HG02943 (cell line): ENCODE data around the gene THTPA.
"Not testable (repeated sequence)": the region's sequence is repeated elsewhere in the genome, so short reads cannot be mapped to it uniquely, and the experiment has no call there.

Experiments used
- ATAC-seq: cut with Tn5 transposase; IDR thresholded peaks from one replicate; pipeline ENCODE4 v1.9.1; 2021; ENCODE audit warnings: mild to moderate bottlenecking, low read depth, moderate library complexity; ENCODE audit not compliant: unreplicated experiment

THTPA gene

GRCh38 chr14:23532658-23533057, 23.4 kb upstream of the THTPA start:
- no peak for ATAC-seq

GRCh38 chr14:23533652-23534435, 22.2 kb upstream of the THTPA start:
- no peak for ATAC-seq

GRCh38 chr14:23535943-23536342, 20.1 kb upstream of the THTPA start:
- no peak for ATAC-seq

GRCh38 chr14:23536494-23536893, 19.6 kb upstream of the THTPA start:
- no peak for ATAC-seq

GRCh38 chr14:23536906-23537305, 19.2 kb upstream of the THTPA start:
- not testable (repeated sequence) for ATAC-seq

GRCh38 chr14:23537351-23538049, 18.6 kb upstream of the THTPA start:
- no peak for ATAC-seq

- no peak for ATAC-seq
Observed at GRCh38 chr14:23538050-23538718, 17.9 kb upstream of the THTPA start.

- ATAC-seq: no peak
Observed at GRCh38 chr14:23538785-23539184, 17.3 kb upstream of the THTPA start.

GRCh38 chr14:23539248-23540140, 16.6 kb upstream of the THTPA start:
- no peak for ATAC-seq

GRCh38 chr14:23540141-23540469, 16.0 kb upstream of the THTPA start:
- no peak for ATAC-seq

GRCh38 chr14:23542261-23542660, 13.8 kb upstream of the THTPA start:
- ATAC-seq: no peak

- ATAC-seq: no peak
Observed at GRCh38 chr14:23543403-23543802, 12.7 kb upstream of the THTPA start.

DNA sequence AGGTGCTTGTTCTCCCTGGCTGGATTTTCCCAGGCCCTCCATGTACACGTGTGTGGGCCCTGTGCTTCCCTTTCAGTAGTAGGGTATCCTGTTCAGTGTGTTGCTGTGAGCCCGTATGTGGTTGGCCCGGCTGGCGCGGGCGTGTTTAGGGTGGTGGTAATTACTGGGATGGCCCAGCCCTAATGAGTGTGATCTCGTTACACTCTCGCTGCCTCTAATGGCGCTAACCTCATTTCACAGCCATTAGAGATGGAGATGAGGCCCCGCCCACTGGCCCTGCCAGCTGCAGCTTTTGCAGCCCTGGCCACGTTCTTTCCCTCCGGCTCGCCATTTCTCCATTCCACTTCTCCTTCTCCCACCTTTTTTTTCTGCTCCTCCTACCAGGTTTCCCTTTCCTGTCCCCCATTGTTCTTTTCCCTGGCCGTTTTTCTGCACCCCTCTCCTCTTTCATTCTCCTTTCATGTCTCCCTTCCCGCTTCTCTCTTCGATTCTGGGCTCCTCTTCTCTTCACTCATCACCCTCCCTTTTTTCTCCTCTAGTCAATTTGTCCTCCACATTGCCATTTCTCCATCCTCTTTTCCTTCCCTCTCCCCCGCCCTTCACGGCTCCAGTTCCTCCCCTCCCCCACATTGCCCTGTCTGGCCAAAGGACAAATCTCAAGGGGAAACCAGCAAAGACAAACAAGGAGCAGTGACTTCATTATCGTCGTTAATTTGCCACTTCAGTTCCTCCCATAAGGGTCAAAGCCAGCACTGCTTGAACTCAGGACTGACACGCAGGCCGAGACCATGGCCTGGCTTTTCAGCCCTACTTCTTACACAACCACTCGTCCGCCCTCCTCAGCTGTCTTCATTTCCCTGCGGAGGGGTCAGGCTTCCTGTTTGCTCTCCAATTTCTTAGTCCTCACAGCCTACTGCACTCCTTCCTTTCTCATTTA, 11.3 kb upstream of the THTPA start:
- no peak for ATAC-seq

DNA sequence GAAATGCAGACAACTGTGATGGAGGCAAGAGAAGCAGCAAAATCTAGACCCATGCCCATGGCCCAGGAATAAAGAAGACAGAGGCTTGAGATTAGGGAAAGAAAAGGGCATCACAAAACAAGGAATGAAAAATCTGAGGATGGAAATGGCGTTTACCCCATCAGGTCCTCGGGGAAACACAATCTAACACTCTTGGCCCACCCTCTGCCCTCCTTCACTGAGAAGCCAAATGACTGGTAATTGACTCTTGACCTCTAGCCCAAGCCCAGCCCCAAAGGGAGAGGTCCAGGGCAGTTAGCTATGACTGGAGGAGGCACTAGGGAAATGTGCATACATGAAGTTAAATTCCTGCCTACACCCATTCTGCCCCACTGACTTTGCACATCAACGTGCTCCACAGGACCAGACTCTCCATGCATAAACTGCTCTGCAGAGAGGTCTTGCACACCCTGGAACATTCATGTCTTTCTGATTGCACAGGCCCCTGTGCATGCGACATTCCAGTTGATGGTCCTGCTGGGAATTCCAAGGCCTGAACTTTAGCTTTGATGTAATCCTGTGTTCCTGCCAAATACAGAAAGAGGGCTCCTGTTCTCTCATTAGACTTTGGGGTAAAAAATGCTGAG, 10.2 kb upstream of the THTPA start:
- no peak for ATAC-seq

- no peak for ATAC-seq
Observed at GRCh38 chr14:23546450-23547035, 9.5 kb upstream of the THTPA start.

DNA sequence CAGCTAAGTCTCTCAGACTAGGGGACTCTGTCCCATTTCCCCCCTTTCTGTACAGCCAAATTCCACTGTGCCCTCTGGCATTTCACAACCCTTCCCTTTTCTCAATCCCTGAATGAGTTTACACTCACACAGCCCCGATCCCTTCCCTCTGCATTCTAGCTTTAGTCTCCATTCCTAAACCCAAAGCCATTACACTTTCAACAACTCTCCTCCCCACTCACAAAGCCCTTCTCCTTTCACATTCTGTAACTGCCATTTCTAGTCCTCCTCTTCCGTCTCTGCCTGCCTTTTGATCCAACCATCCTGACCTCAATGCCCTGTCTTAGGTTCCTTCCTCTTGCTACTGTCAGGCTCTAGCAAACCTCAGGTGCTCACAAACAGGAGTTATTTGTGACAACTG, 8.1 kb upstream of the THTPA start:
- no peak for ATAC-seq

DNA sequence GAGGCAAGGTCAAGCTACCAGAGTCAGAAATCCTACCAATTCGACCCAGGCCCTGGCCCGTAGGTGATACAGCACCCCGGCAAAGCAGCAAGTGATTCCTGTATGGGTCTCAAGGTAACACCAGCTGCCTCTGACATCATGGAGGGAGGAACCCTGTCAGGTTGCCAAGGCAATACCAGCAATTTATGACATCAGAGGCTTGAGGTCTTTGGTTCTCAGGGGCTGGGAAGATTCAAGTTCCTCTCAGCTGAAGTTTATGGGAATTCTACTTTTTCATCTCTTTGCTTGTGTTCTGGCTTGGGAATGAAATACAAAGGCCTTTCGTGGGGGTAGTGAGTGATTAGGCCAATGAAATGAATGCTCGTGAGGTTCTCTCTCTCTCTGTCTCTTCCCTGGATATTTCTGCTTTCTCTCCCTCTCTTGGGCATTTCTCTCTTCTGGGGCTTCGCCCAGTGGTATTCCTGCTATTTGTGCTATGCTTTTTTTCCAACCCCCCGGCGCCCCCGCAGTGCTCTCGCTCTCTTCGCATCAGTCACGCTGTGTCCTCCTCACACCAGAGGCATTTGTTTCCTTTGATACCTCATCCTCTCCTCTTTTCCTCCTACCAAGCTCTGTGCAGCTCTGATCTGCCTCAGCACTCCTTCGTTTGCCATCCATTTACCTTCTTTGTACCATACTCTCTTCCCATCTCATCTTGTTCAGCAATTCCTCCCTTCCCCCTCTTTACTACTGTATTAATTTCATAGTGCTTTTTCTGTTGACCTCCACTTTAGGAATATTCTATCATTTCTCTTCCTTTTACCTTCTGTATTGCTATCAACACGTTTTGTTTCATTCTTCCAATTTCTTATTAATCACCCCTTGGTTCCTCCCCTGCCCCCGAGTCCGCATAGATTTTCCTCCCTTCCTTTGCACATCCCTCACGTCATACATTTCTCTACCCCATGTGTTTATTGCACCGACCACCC, 7.4 kb upstream of the THTPA start:
- ATAC-seq: no peak
